Karpas-422 (cell line): Measurements from ENCODE around the gene CYP2C9. TPM values are rescaled to one million over a fixed set of nuclear protein-coding genes. Genes with fewer than 3 reads are reported as not detected.

Source experiments
- DNase-seq: peaks from one replicate; pipeline ENCODE4 v3.0.0-alpha.2; 2015
- H2AFZ ChIP-seq: fragments of 200-600 bp; sonication (generic); 2 replicates; pipeline ENCODE4 v1.6.1; 2014; ENCODE audit warnings: antibody characterized with exemption, low read length, mixed read lengths
- H3K27ac ChIP-seq: fragments of 200-600 bp; sonication (generic); 2 replicates; pipeline ENCODE4 v1.5.1; 2014; ENCODE audit warnings: mild to moderate bottlenecking, low read length, moderate library complexity
- H3K27me3 ChIP-seq: fragments of 200-600 bp; sonication (generic); 2 replicates; pipeline ENCODE4 v1.6.1; 2014; ENCODE audit warnings: low read length, mixed read lengths
- H3K36me3 ChIP-seq: fragments of 200-600 bp; sonication (generic); 2 replicates; pipeline ENCODE4 v1.6.1; 2014; ENCODE audit warnings: low read length, mixed read lengths; ENCODE audit not compliant: insufficient read depth
- H3K4me1 ChIP-seq: fragments of 200-600 bp; sonication (generic); 2 replicates; pipeline ENCODE4 v1.6.1; 2014; ENCODE audit warnings: mild to moderate bottlenecking, low read length, mixed read lengths
- H3K4me2 ChIP-seq: fragments of 200-600 bp; sonication (generic); 2 replicates; pipeline ENCODE4 v1.6.1; 2014; ENCODE audit warnings: low read length, low read depth, mild to moderate bottlenecking; ENCODE audit not compliant: poor library complexity, severe bottlenecking
- H3K4me3 ChIP-seq: fragments of 200-600 bp; sonication (generic); 2 replicates; pipeline ENCODE4 v1.5.1; 2014; ENCODE audit warnings: mild to moderate bottlenecking, antibody characterized with exemption, low read length, mixed read lengths
- H3K79me2 ChIP-seq: fragments of 200-600 bp; sonication (generic); 2 replicates; pipeline ENCODE4 v1.6.1; 2014; ENCODE audit warnings: mild to moderate bottlenecking, low read length, mixed read lengths
- H3K9ac ChIP-seq: fragments of 200-600 bp; sonication (generic); 2 replicates; pipeline ENCODE4 v1.6.0; 2014; ENCODE audit warnings: low read length
- H3K9me2 ChIP-seq: fragments of 200-600 bp; sonication (generic), shearing (Covaris generic); replicated peaks from 2 replicates; pipeline ENCODE4 v1.6.0; 2014; ENCODE audit warnings: mild to moderate bottlenecking, low read length, moderate library complexity; ENCODE audit not compliant: insufficient read depth
- H3K9me3 ChIP-seq: fragments of 300-700, 200-600 bp; sonication (generic); 2 replicates; pipeline ENCODE4 v1.6.1; 2014; ENCODE audit warnings: low read length, mixed read lengths
- H4K20me1 ChIP-seq: fragments of 200-600 bp; sonication (generic); 2 replicates; pipeline ENCODE4 v1.6.1; 2014; ENCODE audit warnings: mild to moderate bottlenecking, antibody characterized with exemption, low read length, low read depth; ENCODE audit not compliant: insufficient read depth
- small RNA-seq: library from RNA; depleted of rRNA; stranded (forward); fragments of <200 nt; gene quantifications from one replicate; pipeline ENCODE3, GENCODE V24; 2014
- total RNA-seq: library from RNA; depleted of rRNA; stranded (reverse); fragments of >200 nt; shearing (Covaris generic); gene quantifications from 2 replicates; pipeline ENCODE4 v1.2.3, GENCODE V29; 2014; ENCODE audit warnings: low replicate concordance; rRNA removed

The CYP2C9 gene
- total RNA-seq, 1 experiment from 2014 or later, result not detected

DNA sequence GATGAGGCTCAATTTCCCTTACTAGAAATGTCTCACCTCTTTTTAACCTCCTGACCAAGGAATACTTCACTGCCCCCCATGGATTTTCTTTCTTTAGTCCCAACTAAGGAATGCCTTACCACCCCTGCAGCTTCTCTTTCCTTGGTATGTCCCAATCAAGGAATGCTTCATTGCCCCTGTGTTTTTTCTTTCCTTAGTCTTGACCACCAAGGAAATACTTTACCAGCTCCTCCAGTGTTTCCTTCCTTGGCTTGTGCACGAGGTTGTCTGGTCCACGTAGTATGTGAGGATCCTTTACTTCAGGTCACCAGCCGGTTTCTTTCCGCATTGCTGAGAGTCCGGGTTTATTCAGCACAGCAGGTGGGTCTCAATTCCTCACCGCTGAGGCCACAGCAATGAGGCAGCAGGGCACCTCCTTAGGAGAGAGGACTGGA, 59.3 kb downstream of the CYP2C9 start:
- Histone ChIP-seq H3K4me3 (no peak overlapping the region), H3K4me1 (no peaks in the 10 kb centered on the region), H3K27me3 (no peaks in the 10 kb centered on the region), H3K9me3 (no peaks in the 10 kb centered on the region), H3K4me2 (no peak overlapping the region), H3K9me2 (no peaks in the 10 kb centered on the region), H3K9ac (no peak overlapping the region), H3K27ac (no peak overlapping the region), H3K79me2 (no peaks in the 10 kb centered on the region), H4K20me1 (no peaks in the 10 kb centered on the region), H2AFZ (no peak overlapping the region), H3K36me3 (no peaks in the 10 kb centered on the region)
- DNase-seq, result no peak

- Histone ChIP-seq H3K9me3 (no peaks in the 10 kb centered on the region), H3K4me3 (no peak overlapping the region), H2AFZ (no peak overlapping the region), H3K4me2 (no peak overlapping the region), H3K4me1 (no peaks in the 10 kb centered on the region), H3K79me2 (no peaks in the 10 kb centered on the region), H3K36me3 (no peaks in the 10 kb centered on the region), H3K9ac (no peak overlapping the region), H4K20me1 (no peaks in the 10 kb centered on the region), H3K27ac (no peak overlapping the region), H3K9me2 (no peaks in the 10 kb centered on the region), H3K27me3 (no peaks in the 10 kb centered on the region)
- no peak for DNase-seq
Measured at GRCh38 chr10:95026461-95026860, 88.0 kb downstream of the CYP2C9 start.

DNA sequence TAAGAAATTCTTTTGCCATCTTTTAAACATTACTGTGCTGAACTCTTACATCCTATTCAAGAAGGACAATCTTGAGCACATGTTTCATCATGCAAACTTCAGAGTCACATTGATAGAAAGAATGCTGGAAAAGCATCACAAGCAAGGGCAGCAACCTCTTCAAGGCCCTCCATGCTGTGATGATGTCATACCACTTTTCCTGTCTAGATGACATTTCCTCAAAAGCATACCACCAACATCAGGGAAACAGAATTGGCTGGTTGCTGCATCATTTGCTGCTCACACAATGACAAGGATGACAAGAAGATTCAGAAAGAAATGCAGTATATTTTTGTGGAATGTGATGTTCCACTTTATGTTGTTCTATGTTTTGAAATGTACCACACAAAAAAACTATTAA, 93.2 kb downstream of the CYP2C9 start:
- H3K36me3 ChIP-seq, result no peaks in the 10 kb centered on the region
- no peaks in the 10 kb centered on the region for H4K20me1 ChIP-seq
- H3K27me3 ChIP-seq, result no peaks in the 10 kb centered on the region
- no peaks in the 10 kb centered on the region for H3K79me2 ChIP-seq
- no peak overlapping the region for H3K4me2 ChIP-seq
- H3K9me3 ChIP-seq, result no peaks in the 10 kb centered on the region
- H3K4me1 ChIP-seq, result no peaks in the 10 kb centered on the region
- no peaks in the 10 kb centered on the region for H3K9me2 ChIP-seq
- no peak overlapping the region for H2AFZ ChIP-seq
- DNase-seq, result no peak
- no peak overlapping the region for H3K27ac ChIP-seq
- H3K4me3 ChIP-seq, result no peak overlapping the region
- no peak overlapping the region for H3K9ac ChIP-seq

DNA sequence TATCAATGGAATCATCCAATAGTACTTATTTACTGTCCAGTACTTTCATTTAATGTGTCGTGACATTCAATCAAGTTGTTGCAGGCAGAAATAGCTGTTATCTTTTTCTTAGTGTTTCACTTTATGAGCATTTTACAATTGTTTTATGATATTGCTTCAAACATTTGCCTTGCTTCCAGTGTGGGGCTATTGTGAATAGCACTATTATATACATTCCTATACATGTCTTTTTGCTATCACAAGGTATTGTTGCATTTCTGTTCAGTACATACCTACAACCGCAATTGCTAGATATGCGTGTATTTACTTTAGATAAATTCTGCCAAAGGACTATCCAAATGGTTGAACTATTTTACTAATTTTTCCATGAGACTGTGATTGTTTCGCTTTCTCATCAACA, 95.9 kb downstream of the CYP2C9 start:
- no peak overlapping the region for H2AFZ ChIP-seq
- no peak overlapping the region for H3K9ac ChIP-seq
- H4K20me1 ChIP-seq, result no peaks in the 10 kb centered on the region
- no peak overlapping the region for H3K4me2 ChIP-seq
- no peak overlapping the region for H3K4me3 ChIP-seq
- H3K79me2 ChIP-seq, result no peaks in the 10 kb centered on the region
- H3K4me1 ChIP-seq, result no peaks in the 10 kb centered on the region
- H3K9me2 ChIP-seq, result no peaks in the 10 kb centered on the region
- H3K9me3 ChIP-seq, result no peaks in the 10 kb centered on the region
- H3K36me3 ChIP-seq, result no peaks in the 10 kb centered on the region
- H3K27ac ChIP-seq, result no peak overlapping the region
- no peaks in the 10 kb centered on the region for H3K27me3 ChIP-seq
- no peak for DNase-seq

DNA sequence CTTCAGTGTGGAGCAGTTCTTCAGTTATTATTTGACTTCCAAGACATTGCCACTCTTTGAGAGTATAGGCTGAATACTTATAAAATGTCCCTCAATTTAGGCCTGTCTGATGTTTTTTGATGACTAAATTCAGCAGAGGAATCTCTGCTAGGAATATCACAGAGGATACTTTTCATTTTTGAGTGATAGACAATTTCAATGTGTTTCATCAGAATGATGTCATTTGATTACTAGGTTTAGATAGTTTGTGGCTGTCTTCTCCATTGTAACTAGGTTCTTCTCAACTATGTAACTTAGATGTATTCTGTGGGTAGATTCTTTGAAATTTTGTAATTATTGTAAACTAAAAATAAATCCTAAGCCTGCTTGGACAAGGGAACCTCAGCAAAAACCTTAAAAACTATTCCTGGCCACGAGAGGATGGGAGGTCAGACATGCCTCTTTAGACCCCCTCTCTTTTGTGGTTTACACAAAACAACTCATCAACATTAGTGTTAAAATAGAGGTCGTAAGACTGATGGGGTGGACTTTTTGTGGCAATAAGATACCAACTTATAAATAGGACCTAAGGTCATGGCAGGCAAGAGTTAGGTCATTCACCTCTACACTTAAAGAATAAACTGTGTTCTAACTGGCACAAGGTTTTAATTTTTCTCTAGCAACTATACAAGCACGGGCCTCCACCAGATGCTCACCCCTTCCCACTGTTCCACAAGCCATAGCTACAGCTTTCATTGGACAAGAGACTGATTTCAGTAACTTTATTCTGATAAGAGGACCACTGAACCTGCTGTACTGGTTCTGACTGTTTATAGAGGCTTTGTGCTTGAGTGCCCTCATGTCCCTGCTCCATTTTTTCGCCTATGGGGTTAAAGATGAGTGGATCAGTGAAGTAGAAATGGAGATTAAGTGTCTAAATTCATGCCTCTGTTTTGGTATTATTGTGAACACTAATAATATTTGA, 97.2 kb downstream of the CYP2C9 start:
- no peaks in the 10 kb centered on the region for H3K9me2 ChIP-seq
- H3K4me1 ChIP-seq, result no peaks in the 10 kb centered on the region
- H3K4me2 ChIP-seq, result no peak overlapping the region
- H3K36me3 ChIP-seq, result no peaks in the 10 kb centered on the region
- no peaks in the 10 kb centered on the region for H3K27me3 ChIP-seq
- H4K20me1 ChIP-seq, result no peaks in the 10 kb centered on the region
- H3K4me3 ChIP-seq, result no peak overlapping the region
- no peaks in the 10 kb centered on the region for H3K9me3 ChIP-seq
- H3K79me2 ChIP-seq, result no peaks in the 10 kb centered on the region
- H3K9ac ChIP-seq, result no peak overlapping the region
- H2AFZ ChIP-seq, result no peak overlapping the region
- no peak overlapping the region for H3K27ac ChIP-seq
- DNase-seq, result no peak

GRCh38 chr10:95039281-95039680, 100.8 kb downstream of the CYP2C9 start:
- no peaks in the 10 kb centered on the region for H3K4me1 ChIP-seq
- H3K9ac ChIP-seq, result no peak overlapping the region
- H3K27me3 ChIP-seq, result no peaks in the 10 kb centered on the region
- no peaks in the 10 kb centered on the region for H4K20me1 ChIP-seq
- DNase-seq, result no peak
- no peaks in the 10 kb centered on the region for H3K36me3 ChIP-seq
- H3K27ac ChIP-seq, result no peak overlapping the region
- H3K4me2 ChIP-seq, result no peak overlapping the region
- H3K9me2 ChIP-seq, result no peaks in the 10 kb centered on the region
- no peaks in the 10 kb centered on the region for H3K79me2 ChIP-seq
- H2AFZ ChIP-seq, result no peak overlapping the region
- no peak overlapping the region for H3K4me3 ChIP-seq
- H3K9me3 ChIP-seq, result no peaks in the 10 kb centered on the region

Small RNA genes within 50 kb of the gene (small RNA-seq; reads per million reads assigned to genes)
- not detected for gene CYP2C60P

Other genes starting within 250 kb of the CYP2C9 start
- gene CYP2C19, start 176.0 kb upstream of the CYP2C9 start, total RNA-seq, result not detected in 2 replicates
- not detected in 2 replicates for gene CYP2C8, start 130.8 kb downstream of the CYP2C9 start, total RNA-seq